Activated CD4-positive, alpha-beta T cell treated with anti-CD3 and anti-CD28 coated beads, Interleukin-2, amount 50 U/mL, for 24 hours (primary cell): ENCODE data around the gene CHD5.

Experiments
- DNase-seq, 2 donors: peaks; one replicate each; pipeline ENCODE4 v3.0.0-alpha.2; 2020; ENCODE audit warnings: low read depth in 1 of 2, low spot score in 1 of 2

The CHD5 gene

DNA sequence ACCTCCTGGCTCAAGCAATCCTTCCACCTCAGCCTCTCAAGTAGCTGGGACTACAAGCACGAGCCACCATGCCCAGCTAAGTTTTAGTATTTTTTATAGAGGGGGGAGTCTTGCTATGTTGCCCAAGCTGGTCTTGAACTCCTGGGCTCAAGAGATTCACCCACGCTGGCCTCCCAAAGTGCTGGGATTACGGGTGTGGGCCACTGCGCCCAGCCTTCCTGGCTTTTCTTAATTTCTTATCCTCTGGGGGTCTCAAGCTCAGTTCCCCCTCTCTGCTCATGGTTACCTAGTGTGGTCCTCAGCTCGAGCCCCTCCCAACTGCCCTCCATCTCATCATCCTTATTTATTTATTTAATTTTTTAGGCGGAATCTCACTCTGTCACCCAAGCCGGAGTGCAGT, 22.1 kb upstream of the CHD5 start:
- DNase-seq: no peak

DNA sequence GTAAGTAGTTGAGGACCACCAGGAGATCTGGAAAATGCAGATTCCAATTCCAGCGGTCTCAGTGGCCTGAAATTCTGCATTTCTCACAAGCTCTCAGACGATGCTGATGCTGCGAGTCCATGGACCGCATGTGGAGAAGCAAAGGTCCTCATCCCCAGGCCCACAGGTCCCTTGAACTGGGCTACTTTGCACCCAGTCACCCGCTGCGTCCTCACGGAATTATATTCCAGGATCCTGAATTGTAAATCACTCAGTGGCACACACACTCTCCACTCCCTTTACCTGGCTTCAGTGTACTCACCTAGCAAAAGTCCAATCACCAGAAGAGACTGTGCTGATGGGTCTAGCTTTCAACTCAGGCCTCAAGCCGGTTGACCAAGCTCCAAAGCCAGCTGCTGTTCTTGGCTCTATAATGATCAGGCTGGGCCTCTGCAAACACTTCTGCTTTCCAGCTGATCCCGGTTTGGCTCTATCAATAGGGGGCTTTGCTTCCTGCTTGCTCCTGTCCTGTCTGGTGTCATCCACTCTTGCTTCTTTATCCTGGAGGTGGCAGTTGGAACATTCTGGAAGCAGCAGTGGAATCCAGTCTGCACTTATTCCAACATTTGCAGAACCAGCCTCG, 20.2 kb upstream of the CHD5 start:
- DNase-seq: no peak

DNA sequence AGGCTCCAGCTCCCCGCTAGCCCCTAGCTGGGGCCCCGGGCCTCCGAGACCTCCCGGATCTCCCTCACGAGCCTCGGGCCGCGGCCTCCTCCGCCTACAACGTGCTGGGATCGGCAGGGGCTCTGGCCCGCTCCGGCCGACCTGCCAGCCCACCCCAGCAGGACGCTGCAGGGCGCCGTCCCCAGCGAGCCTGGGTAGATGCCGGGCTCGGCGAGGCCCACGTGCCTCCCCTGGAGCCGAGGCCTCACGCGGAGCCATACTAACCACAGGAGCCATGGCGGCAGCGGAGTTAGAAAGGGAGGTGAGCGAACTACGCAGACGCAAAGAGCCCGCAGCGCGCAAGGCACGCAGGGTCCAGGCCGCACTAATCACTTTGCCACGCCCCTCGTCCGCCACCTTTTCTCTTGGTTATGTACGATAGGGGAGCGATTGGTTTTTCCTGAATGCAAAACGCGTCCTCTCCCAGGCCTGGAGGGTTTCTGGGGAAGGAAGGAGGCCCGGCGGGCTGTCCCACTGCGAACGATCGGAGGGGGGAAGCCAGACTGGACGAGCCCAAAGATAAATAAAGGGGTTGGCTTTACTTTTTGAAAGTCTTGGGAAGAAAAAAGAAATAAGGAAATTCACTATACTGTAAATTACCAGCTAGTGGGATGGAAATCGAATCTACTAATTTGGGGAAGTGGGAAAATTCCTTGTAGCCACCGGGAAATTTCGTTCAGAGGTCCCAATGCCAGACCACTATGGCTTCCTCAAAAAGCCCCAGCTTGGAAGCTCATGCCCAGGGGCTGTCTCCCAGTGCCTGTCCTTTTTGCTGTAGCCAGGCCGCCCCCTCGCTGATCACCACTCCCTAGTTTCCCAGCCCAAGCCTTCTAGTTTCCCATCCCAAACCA, 19.4 kb upstream of the CHD5 start, which contains the start of gene RPL22:
TSS of gene RPL22 (minus strand) at position 298 of the 890 bp plus-strand sequence. CDS start at position 276, 22 bp downstream.
- peak; percentile 89 to 97 for DNase-seq

DNA sequence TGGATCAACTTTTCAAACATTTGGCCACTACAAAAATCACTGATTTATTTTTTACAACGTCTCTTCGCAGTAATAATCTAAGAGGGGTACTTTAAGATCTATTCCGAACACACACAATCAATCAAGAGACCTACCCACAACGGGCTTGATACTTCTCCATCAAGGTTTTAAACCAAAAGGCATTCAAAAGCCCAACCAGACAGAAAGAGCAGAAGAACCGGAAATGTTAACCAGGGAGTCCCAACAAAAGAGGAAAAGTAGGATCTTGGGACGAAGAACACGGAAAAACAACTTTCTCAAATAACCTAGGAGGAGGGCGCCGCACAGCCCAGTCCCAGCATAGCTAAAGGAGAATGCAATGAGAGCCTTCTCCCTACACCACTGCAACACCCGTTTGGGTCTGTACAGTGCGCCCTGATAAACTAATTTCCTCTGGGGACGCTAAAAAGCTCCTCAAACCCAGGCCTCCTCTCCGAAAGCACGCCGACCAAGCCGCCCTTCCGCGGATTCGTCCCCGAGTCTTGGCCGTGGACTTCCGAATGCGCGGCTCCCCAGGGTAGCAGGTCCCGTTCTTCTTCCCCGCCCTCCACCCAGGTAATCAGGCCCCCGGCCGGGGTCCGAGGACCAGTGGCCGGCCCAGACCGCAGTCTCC, 18.7 kb upstream of the CHD5 start:
- DNase-seq: no peak

DNA sequence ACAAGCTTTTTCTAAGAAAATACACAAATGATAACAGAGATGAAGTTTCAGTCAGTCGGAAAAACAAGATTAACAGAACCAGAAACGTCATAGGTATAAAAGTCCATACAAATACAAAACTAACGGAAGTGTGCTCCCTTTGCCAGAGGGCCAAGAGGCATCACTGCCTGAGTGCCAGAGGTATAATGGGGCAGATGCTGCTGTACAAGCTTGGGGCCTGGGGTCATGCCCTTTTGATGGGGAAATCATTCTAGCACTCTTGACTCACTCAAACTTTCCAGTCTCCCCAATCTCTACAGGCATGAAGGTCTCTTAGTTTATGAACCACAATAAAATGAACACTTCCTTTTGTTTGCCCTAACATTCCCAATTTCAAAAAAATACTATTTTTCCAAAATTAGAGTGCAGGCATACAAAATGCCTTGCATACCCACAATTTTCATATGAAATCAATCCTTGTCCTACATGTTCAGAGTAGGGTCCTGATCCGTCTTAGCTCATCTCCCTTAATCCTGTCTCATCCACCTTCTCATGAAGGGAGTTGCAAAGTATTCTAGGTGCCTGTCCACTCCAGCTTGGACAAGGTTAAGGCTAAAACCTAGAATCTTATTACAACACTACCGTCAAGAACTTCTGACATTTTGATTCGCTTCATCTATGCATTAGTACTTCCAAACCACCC, 17.8 kb upstream of the CHD5 start:
- no peak for DNase-seq

DNA sequence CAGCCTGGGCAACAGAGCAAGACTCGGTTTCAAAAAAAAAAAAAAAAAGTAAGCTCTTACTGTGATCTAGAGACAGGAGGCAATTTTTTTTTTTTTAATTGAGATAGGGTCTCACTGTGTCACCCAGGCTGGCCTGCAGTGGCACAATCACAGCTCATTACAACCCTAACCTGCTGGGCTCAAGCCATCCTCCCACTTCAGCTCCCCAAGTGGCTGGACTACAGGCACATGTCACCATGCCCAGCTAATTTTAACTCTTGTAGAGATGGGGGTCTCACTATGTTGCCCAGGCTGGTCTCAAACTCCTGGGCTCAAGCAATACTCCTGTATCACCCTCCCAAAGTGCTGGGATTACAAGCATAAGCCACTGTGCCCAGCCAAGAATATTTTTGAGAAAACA, 11.8 kb upstream of the CHD5 start:
- DNase-seq: no peak

DNA sequence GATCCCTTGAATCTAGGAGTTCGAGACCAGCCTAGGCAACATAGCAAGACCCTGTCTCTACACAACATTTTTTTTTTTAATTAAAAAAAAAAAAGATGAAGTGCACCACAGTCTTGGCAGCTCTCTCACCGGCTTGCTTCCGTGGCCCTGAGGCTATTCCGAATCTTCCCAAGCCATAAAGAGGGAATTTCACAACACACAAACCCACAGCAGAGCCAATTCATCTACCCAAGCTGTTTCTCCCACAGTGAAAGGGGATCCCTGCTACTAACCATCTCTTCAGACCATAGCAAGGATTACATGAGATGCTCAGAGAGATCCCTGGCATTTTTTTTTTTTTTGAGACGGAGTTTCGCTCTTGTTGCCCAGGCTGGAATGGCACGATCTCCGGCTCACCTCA, 8.3 kb upstream of the CHD5 start:
- DNase-seq: no peak

DNA sequence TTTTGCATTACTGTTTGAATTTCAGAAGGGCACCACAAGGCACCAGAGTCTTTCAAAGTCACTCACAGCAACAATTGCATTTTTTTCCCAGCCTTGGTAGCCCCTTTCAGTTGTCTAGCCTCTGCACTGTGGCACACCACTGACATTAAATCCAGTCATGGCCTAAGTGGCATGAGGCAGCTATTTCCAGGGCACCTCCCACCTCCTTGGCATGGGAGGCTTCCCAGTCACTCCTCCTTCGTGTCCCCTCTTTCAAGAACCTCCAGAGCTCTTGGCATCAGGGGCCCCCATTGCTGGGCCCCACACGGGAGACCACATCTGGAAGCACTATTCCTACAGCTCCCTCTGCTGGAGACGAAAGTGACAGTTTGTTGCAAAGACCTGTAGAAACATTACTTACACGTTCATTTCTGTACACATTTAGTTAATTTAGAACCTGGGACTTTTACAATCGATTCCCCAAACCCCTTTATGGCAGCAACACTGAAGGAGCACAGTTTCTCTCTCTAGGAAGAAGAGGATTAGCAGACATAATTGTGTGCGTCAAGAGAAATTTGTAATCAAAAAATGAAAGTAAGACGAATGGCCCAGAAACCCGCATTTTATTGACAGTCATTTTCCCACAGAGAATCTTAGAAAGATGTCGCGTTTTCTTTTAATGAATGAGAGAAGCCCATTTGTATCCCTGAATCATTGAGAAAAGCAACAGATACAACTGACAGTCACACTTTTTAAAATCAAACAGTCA, 5.7 kb upstream of the CHD5 start:
- no peak for DNase-seq

DNA sequence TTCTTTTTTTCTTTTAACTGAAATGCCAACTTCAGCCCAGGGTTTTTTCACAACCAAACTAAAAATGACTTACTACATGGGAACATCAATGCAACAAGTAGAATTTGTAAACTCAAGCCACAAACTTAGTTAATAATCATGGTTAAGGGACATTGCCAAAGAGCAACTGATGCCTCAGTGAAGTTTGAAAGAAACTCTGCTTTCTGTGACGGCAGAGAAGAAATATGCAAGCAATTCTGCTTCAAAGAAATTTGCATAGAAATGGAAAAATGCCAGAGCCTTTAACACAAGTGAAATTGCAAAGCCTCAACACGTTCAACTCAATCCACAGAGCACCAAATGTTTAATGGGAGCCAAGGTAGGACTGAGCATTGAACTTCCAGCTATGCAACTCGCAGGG, 5.0 kb upstream of the CHD5 start:
- DNase-seq: no peak

DNA sequence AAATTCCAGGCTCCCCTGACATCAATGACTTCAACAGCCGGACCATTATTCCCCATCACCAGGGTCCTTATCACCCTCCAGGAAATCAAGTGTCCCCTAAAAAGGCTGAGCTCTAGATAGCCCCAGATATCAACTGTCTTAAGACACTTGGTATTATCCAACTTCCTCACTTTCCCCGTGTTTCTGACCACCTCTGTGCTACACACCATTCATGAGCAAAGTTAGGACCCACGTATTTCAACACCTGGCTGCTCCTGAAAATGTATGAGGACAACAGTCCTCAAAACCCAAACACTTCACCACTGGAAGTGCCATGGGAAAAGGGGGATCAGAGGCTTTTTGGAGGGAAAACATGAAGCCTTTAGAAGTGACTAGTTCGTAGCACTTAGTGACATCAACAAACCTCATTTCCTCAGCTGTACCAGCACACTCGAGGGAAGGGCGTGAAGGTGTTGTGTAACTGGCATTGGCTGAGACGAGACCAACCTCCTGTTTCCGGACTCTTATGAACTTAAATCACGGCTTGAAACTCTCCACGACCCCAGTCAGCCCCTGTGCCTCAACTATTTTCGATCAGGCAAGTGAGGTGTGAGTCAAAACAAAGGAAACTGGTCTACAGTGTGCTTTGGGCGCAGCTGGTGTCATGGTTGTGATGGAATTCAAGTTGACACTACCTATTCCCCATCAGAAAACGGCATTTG, 4.1 kb upstream of the CHD5 start:
- no peak for DNase-seq

DNA sequence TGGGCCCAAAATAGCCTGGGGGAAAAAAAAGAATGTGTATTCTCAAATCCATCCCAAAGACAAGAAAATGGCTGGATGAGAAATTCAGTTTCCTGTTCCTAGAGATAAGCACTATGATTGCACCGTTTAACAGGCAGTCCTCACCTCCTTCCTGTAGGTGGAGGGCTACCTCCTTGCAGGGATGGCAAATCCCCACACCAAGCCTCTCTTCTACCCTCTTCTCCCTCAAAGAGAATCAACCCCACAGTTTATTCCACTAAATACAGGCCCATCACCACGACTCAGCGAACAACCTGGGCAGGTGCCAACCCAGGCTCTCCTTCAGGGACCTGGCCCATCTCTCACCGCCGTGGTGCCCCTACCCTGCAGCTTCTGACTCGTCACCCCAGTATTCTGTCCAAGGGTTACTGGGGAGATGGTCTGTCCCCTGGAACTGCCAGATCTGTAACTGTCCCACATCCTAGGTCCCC, 3.4 kb upstream of the CHD5 start:
- no peak for DNase-seq

DNA sequence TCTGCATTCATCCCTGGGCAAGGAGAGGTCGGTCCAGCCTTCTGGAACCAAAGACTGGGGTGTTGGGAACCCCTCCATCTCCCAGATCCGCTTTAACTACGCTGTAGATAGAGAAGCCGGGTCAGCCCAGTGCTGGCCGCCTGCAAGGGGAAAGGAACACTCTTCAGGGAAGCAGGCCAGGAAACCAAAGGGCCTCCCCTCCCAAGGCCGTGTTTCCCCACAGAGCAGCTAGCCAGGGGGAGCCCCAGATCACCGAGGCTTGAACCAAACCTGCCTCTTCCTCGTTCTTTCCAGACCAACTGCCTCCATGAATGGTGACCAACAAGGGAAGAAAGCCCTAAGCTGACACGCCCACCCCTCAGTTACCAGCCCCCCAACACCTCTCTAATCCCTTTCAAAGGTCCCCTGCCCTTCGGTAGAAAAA, 1.2 kb upstream of the CHD5 start:
- no peak for DNase-seq

DNA sequence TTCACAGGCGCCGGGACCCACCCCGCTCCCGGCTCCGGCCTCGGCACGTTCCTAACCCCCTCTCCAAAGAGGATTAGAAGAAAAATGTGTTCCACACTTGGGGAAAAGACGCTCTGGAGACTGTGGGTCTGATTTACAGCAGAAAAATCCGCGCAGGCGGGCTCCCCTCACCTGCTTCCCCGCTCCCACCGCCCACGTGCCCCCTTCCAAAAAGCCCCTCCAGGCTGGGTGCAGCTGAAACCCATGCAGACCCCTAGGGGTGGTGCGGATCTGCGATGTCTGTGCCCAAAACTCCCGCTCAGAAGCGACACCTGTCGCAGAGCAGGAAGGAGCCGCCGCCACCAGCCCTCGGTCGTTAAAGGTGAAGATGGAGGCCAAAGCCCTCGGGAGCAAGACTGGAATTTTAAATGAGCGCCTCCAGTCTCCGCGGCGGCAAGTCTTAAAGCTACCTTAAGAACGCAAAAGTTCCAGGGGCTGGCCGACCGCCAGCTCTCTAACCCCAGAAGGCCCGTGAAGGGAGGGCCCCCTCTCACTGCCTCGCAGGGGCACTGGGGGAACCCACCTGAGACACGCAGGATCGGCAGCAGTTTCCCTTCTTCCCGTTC, 688 bp upstream of the CHD5 start:
- no peak for DNase-seq

DNA sequence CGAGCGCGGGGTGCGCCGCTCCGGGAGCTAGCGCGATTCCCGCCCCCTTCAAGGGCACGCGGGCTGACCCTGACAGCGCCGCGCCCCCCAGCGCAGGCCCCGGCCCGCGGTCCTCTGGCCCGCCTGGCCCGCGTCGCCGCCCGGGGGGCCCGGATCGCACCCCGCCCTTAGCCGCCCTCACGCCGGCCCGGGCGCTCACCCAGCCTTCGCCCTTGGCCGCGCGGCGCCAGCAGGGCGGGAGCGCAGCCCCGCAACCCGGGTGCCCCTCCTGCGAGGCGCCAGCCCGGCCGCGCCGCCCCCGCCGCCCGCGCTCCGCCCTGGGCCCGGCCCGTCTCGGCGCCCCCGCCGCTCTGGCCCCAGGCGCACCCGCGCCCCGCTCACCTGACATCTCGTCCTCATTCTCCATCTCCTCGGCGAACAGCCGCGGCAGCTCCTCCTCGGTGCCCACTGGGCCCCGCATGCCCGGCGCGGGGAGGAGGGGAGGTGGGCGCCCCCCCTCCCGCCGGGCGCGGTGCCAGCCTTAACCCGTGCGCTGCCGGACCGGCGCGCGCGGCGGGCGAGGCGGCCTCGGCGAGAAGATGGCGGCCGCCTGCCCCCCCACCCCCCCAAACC, 451 bp downstream of the CHD5 start:
- DNase-seq: no peak

DNA sequence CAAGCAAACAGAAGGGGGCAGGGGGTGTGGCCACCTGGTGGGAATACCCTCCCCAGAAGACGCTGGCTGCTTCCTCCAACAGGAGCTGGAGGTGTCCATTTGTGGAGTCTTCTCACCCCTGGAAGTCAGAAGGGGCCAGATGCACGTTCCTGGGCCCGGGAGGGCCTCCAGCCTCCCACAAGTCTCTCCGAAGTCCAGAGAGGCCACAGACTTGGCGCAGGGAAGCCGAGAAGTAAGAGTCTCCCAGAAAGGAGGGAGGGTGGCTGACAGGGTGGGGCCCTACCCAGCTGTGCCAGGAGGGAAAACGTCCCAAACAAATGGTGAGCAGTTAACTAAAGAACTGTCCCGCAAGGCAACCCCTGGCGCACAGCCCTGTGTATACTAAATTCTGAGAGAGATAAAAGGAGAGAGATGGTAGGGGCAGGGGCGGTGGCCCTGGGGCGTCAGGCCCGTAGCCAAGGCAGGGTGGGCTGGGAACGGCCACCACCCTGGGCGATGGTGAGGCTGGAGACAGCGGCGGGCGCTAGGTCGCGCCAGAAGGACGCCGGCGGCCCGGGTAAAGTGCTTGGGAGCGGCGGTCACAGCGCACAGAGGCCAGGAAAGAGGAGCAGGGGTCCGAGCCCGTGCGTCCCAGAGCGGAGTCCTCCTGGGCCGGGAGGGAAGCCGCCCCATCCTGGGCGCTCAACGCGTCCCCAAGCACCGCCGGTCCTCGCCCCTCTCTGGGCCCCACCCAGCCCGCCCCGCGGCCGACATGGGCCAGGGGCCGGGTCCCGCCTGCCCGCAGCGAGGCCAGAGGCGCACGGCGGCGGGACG, 1.2 kb downstream of the CHD5 start:
- DNase-seq: no peak

DNA sequence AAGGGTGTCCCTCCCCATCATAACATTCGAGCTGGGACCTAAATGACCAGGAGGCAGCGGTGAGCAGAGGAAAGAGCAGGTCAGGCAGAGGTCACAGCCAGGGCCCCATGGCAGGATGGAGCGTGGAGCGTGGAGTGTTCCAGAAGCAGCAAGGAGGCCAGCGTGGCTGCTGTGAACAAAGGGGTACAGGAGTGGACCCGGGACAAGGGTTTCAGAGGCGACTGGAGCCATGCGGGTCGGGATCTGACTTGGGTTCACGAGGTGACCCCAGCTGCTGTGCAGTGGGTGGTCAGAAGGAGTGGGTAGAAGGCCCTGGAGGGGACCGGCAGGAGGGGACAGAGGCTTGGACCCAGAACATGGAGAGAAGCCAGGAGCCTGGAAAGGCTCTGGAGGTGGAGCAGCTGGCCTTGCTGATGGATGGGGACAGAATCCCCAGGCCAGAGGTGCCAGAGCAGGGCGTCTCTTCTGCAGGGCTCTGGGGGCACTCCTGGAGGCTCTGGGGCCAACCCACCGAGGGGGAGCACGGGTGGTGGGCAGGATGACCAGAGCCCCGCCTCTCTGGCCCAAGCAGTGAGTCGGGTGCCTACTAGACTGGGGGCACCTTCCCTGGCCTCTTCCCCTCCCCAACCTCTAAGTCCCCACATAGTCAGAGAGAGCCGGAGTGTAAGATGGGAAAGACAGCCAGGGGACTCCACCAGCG, 2.3 kb downstream of the CHD5 start:
- DNase-seq: no peak

DNA sequence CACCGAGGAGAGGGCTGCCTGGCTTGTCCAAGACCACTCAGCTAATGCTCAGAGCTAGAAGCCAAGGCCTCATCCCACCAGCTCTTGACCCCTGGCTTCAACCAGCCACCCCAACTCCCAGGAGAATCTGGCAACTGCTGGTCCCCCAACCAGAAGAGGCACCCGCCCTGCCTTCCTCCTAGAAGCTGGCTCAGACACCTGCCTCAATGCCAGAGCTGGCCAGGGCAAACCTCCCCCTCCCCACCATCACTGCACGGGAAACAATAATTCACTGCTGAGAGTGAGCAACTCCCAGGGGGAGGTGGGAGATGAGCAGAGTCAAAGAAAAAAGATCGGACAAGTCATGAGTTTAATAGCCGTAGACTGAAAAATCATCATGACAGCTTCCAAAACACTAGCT, 3.3 kb downstream of the CHD5 start:
- DNase-seq: no peak

DNA sequence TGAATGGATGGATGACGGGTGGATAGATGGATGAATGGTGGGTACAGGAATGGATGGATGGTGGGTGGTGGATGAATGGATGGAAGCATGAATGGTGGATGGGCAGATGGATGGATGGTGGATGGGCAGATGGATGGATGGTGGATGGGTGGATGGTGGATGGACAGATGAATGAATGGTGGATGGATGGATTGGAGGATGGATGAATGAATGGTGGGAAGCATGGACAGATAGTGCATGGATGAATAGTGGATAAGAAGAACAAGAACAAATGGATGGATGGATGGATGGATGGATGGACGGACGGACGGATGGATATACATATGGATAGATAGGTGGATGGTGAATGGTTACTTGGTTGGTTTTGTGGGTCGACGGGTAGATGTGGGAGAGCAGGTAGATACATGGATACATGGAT, 4.7 kb downstream of the CHD5 start:
- DNase-seq: no peak
